Measurements from ENCODE around the gene SCN2A.

GRCh38 chr2:165328272-165328671 lies 89.1 kb downstream of the SCN2A start:
- TF ChIP-seq ZBTB17 (tag by site-specific recombination; IDR thresholded peaks at IDR 0.05) (no peak), CTCF (tag by site-specific recombination; IDR thresholded peaks at IDR 0.05) (no peak), MEIS1 (CRISPR knock-in tag; IDR thresholded peaks at IDR 0.05; ENCODE audit: borderline replicate concordance) (no peak), ZFP41 (tag by site-specific recombination; IDR thresholded peaks at IDR 0.05; ENCODE audit: borderline replicate concordance) (no peak), ZNF521 (tag by site-specific recombination; IDR thresholded peaks at IDR 0.05) (no peak), ZNF654 (tag by site-specific recombination; IDR thresholded peaks at IDR 0.05; ENCODE audit: low read depth) (no peak), ZNF398 (tag by site-specific recombination; IDR thresholded peaks at IDR 0.05) (no peak), KLF16 (tag by site-specific recombination; IDR thresholded peaks at IDR 0.05) (no peak), ZSCAN23 (tag by site-specific recombination; IDR thresholded peaks at IDR 0.05) (no peak), ZNF747 (tag by site-specific recombination; IDR thresholded peaks at IDR 0.05) (no peak), ZBTB44 (tag by site-specific recombination; IDR thresholded peaks at IDR 0.05) (no peak)
- TF ChIP-seq, protein P1, sequence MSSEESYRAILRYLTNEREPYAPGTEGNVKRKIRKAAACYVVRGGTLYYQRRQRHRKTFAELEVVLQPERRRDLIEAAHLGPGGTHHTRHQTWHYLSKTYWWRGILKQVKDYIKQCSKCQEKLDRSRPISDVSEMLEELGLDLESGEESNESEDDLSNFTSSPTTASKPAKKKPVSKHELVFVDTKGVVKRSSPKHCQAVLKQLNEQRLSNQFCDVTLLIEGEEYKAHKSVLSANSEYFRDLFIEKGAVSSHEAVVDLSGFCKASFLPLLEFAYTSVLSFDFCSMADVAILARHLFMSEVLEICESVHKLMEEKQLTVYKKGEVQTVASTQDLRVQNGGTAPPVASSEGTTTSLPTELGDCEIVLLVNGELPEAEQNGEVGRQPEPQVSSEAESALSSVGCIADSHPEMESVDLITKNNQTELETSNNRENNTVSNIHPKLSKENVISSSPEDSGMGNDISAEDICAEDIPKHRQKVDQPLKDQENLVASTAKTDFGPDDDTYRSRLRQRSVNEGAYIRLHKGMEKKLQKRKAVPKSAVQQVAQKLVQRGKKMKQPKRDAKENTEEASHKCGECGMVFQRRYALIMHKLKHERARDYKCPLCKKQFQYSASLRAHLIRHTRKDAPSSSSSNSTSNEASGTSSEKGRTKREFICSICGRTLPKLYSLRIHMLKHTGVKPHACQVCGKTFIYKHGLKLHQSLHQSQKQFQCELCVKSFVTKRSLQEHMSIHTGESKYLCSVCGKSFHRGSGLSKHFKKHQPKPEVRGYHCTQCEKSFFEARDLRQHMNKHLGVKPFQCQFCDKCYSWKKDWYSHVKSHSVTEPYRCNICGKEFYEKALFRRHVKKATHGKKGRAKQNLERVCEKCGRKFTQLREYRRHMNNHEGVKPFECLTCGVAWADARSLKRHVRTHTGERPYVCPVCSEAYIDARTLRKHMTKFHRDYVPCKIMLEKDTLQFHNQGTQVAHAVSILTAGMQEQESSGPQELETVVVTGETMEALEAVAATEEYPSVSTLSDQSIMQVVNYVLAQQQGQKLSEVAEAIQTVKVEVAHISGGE (tag by site-specific recombination; conservative IDR thresholded peaks at IDR 0.05; ENCODE audit: low read depth), result no peak
